ENCODE data around the gene NUDT8.
"Not testable (repeated sequence)": the region's sequence is repeated elsewhere in the genome, so short reads cannot be mapped to it uniquely, and the experiment has no call there.

The NUDT8 gene

DNA sequence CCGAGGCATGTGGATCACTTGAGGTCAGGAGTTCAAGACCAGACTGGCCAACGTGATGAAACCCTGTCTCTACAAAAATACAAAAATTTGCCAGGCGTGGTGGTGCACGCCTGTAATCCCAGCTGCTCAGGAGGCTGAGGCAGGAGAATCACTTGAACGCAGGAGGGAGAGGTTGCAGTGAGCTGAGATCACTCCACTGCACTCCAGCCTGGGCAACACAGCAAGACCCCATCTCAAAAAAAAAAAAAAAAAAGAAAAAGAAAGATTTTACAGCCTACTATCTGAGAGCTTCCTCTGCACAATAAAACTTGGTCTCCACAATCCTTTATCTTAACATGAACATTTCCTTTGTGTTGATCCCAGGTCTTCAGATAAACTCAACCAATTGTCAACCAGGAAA, 31.0 kb upstream of the NUDT8 start:
- not testable (repeated sequence) for DNase-seq (ENCODE audit: low read depth in 3 of 3)

- DNase-seq (ENCODE audit: low read depth in 3 of 3): not testable (repeated sequence)
These were observed 30.0 kb upstream of the NUDT8 start for GRCh38 chr11:67659651-67660165.

GRCh38 chr11:67657300-67657699, 27.6 kb upstream of the NUDT8 start:
- DNase-seq (ENCODE audit: low read depth in 3 of 3): no peak

DNA sequence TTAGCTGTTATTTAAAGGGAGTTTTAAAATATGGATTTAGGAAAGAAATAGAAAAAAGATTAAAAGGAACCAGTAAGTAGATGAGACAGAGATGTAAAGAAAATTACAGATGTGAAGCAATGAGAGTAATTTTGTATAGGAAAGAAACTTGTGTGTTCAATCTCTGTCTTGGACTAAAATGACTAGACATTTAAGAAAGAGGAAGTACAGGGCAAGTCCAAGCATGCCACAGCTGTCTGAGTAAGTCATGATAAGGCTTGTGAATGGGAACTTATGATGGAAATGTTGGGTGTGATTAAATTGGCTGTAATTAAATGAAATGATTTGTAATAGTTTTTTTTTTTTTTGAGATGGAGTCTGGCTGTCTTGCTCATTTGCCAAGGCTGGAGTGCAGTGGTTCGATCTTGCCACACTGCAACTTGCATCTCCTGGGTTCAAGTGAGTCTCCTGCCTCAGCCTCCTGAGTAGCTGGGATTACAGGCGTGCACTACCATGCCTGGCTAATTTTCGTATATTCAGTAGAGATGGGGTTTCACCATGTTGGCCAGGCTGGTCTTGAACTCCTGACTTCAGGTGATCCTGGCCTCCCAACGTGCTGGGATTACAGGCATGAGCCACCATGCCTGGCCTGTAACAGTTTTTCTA, 26.7 kb upstream of the NUDT8 start:
- DNase-seq (ENCODE audit: low read depth in 3 of 3): no peak

DNA sequence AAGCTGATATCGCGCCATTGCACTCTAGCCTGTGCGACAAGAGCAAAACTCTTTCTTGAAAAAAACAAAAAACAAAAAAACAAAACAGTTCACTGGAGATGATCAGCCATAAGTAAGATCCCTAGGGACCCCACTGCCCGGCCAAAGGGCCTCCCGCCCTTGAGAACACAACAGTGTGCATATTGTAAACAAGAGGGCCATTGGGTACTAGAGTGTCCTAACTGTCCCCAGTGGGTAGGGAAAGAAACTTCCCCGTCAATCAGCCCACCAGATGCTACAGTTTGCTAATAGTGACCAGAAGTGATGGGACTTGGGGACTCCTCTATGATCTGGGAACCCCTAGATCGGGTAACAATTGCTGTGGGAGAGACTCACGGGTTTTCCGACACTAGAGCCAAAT, 24.5 kb upstream of the NUDT8 start:
- DNase-seq (ENCODE audit: low read depth in 3 of 3): no peak

DNA sequence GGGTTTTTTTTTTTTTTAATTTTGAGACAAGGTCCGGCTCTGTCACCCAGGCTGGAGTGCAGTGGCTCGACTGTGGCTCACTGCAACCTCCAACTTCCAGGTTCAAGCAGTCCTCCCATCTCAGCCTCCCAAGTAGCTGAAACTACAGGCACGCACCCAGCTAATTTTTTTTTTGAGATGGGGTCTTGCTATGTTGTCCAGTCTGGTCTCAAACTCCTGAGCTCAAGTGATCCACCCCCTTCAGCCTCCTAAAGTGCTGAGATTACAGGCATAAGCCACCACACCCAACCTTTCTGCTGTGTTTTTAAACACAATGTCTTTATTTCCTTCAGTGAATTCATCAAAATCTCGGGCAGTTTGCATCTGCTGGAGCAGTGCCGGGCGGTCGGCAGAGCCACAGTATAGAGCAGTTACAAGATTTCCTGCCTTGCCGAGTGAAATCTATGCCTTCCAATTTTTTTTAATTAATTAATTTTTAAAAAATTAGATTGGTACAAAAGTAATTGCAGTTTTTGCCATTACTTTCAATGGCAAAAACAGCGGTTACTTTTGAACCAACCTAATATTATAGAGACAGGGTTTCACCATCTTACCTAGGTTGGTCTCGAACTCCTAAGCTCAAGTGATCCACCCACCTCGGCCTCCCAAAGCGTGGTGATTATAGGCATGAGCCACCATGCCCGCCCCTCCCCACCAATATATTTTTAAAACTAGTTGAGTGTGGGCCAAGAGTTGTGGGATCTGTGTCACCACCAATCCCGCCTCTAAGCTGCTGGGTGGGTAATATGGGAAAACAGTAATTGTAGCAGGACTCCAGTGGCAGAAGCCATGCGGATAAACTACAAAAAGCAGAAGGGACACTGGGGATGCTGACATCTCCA, 23.5 kb upstream of the NUDT8 start:
- no peak for DNase-seq (ENCODE audit: low read depth in 3 of 3)

DNA sequence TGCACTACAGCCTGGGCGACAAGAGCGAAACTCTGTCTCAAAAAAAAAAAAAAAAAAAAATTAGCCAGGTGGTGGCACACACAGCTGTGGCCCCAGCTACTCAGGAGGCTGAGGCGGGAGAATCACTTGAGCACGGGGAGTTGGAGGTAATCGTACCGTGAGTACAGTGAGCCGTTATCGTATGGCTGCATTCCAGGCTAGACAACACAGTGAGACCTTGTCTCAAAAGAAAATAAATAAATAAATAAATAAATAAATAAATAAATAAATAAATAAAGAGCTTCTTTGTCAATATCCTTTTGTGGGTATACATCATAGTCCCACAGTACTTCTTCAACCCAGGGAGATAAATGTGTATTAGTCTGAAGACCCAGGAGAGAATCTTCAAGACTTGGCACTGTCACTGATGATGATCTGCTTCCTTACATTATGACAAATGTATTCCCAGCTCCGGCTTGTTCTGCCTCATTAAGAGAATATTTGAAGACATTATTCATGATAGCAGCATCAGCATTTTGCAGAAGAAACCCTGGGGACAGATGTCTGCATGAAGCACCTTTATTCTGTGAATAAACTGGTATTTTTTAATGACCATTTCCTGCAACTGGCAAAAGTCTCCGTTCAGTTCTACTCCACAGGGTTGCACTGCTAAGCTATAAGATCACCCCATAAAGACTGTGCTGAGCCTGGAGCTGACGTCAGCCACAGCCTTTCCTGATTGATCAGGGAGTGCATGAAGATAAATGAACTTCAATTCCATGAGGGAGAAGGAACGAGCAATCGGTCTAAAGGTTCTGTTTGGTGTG, 22.4 kb upstream of the NUDT8 start:
- DNase-seq (ENCODE audit: low read depth in 3 of 3): no peak

GRCh38 chr11:67649634-67650510, 20.1 kb upstream of the NUDT8 start:
- no peak for DNase-seq (ENCODE audit: low read depth in 3 of 3)

- DNase-seq (ENCODE audit: low read depth in 3 of 3): no peak
These were observed 19.3 kb upstream of the NUDT8 start for GRCh38 chr11:67648796-67649613.

GRCh38 chr11:67648140-67648795, 18.5 kb upstream of the NUDT8 start:
- no peak for DNase-seq (ENCODE audit: low read depth in 3 of 3)

DNA sequence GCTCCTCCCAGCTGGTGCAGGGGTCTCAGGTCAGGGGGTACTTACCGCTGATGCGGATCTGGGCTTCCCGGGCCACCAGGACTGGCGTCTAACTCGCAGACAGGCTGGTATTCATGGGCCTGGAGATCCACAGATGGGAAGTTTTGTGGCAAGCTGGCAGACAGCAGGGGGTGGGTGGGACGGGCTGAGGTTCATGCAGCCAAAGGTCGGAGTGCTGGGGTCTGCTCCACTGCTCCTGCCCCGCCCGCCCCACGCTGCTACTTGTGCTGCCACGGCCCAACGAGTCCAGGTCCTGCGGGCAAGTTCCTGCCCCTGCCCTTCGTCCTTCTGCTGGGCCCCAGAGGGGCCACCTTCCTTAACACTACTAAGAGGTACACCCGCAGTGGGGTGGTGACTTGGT, 17.7 kb upstream of the NUDT8 start:
- no peak for DNase-seq (ENCODE audit: low read depth in 3 of 3)

DNA sequence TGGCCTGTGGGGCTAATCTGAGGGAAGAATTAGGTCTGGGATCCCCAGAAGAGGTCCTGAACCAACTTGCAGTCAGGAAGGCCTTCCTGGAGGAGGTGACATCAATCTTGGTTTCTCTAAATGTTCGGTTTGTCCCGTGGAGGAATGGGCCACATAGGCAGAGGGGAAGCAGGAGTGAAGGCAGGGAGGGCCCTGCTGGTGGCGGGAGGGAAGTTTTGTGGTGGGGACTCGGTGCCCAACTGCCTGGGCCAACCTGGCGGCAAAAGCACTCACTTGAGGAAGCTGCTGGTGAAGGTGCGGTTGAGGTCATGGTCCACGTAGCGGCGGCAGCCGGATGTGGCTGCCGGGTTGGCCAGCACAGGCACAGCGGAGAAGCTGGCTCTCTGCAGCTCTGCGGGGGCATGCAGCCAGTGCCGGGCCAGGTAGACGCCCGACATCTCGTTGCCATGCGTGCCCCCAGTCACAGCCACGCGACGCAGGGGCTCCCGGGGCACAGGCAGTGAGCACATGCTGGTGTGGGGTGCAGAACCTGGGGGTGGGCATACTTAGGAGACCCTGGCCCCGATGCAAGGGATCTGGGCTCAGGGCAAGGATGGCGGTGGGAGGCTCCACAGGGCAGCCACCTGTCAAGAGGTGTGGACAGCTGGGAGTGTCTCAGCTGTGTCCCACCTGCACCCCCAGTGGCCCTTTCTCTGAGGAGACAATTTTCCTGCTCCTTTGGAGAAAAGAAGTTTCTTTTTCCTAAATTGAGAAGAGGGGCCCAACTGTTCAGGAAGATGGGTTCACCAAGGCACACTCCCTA, 17.0 kb upstream of the NUDT8 start:
- no peak for DNase-seq (ENCODE audit: low read depth in 3 of 3)

GRCh38 chr11:67645521-67646461, 16.1 kb upstream of the NUDT8 start:
- no peak for DNase-seq (ENCODE audit: low read depth in 3 of 3)

GRCh38 chr11:67644472-67645418, 15.0 kb upstream of the NUDT8 start:
- DNase-seq (ENCODE audit: low read depth in 3 of 3): no peak

- DNase-seq (ENCODE audit: low read depth in 3 of 3): no peak
These were observed 14.3 kb upstream of the NUDT8 start for GRCh38 chr11:67644042-67644441.

All from stimulated activated CD4-positive, alpha-beta T cell treated with anti-CD3 and anti-CD28 coated beads, TNF-alpha, amount 100 ng/mL, for 4 hours (primary cell).